ENCODE results near the gene MPDZ. TPM values are rescaled to one million over a fixed set of nuclear protein-coding genes. Genes with fewer than 3 reads are reported as not detected.

MPDZ gene
- total RNA-seq, 1 experiment from 2014 or later, result 0.12 TPM

DNA sequence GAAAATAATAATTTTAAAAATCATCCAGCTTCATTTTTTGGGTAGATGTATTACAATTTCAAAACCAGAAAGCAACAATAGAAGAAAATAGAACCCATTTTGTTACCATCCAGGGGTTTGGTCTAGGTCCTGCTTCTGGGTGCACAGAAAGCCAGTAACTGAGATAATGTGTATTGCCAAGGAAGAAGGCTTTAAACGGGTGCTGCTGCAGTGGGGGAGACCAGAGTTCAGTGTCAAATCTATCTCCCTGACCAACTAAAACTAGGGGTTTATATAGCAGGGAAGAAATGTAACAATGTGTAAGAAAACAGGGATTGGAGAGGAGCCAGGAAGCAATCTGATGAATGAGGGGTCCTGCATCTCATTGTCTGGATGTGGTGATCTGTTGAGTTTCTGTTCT lies 17.5 kb upstream of the MPDZ start:
- RAD21 ChIA-PET (ENCODE audit: low non-redundant PET in 1 of 2, low total read pairs in 2 of 2, uncharacterized antibody in 2 of 2, unreplicated experiment in 2 of 2), result no interaction called here

DNA sequence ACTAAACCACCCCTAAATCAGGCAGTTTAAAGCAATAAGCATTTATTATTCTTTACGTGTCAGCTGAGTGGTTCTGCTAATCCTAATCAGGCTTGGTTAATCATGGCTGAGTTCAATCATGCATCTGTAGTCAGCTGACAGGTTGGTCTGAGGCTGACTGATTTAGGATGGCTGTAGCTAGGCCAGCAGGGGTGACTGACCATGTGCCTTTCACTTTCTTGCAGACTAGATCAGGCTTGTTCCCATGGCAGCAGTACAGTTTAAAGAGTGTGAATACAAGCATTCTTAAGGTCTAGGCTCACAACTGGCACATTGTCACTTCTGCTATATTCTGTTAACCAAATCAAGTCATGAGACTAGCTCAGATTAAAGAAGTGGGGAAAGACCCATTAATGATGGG lies 16.1 kb upstream of the MPDZ start:
- Histone ChIP-seq H3K27me3 (ENCODE audit: insufficient read depth, low read length) (no peaks in the 10 kb centered on the region), H3K79me2 (ENCODE audit: insufficient read depth, low read length) (no peaks in the 10 kb centered on the region), H3K4me2 (ENCODE audit: low read length) (no peak overlapping the region), H3K9me2 (ENCODE audit: insufficient read depth) (no peaks in the 10 kb centered on the region), H3K4me1 (ENCODE audit: control insufficient read depth in 1 of 2, insufficient read depth in 2 of 2, low read length in 2 of 2) (no peaks in the 10 kb centered on the region), H3K4me3 (replicated peaks in 1 of 2; ENCODE audit: low read depth in 1 of 2, low read length in 2 of 2) (no peak overlapping the region), H3K9ac (ENCODE audit: low read length) (no peak overlapping the region), H3K9me3 (ENCODE audit: control insufficient read depth in 1 of 2, insufficient read depth in 1 of 2, low read depth in 1 of 2, low read length in 2 of 2) (no peaks in the 10 kb centered on the region), H4K20me1 (ENCODE audit: insufficient read depth) (no peaks in the 10 kb centered on the region), H3K27ac (ENCODE audit: low read depth, low read length) (no peak overlapping the region), H2AFZ (ENCODE audit: low read depth, low read length, poor library complexity, severe bottlenecking) (no peak overlapping the region), H3K36me3 (ENCODE audit: control insufficient read depth in 1 of 2, insufficient read depth in 2 of 2, low read length in 2 of 2) (no peaks in the 10 kb centered on the region)
- no TSS peak for BruUV-seq (replicated peaks)
- ATAC-seq, result no peak
- intact Hi-C loops (cut with micrococcal nuclease), result no loop called here
- DNase-seq (ENCODE audit: low read depth, low spot score), result no peak
- ChIA-PET CTCF (no interaction called here), RAD21 (ENCODE audit: low non-redundant PET in 1 of 2, low total read pairs in 2 of 2, uncharacterized antibody in 2 of 2, unreplicated experiment in 2 of 2) (no interaction called here), POLR2A (no interaction called here)
- TF ChIP-seq FOSL1 (IDR thresholded peaks at IDR 0.05; ENCODE audit: low read depth), result no peak
- TF ChIP-seq CEBPB (IDR thresholded peaks at IDR 0.05; ENCODE audit: low read depth), result no peak
- TF ChIP-seq, protein P1, sequence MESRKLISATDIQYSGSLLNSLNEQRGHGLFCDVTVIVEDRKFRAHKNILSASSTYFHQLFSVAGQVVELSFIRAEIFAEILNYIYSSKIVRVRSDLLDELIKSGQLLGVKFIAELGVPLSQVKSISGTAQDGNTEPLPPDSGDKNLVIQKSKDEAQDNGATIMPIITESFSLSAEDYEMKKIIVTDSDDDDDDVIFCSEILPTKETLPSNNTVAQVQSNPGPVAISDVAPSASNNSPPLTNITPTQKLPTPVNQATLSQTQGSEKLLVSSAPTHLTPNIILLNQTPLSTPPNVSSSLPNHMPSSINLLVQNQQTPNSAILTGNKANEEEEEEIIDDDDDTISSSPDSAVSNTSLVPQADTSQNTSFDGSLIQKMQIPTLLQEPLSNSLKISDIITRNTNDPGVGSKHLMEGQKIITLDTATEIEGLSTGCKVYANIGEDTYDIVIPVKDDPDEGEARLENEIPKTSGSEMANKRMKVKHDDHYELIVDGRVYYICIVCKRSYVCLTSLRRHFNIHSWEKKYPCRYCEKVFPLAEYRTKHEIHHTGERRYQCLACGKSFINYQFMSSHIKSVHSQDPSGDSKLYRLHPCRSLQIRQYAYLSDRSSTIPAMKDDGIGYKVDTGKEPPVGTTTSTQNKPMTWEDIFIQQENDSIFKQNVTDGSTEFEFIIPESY (IDR thresholded peaks at IDR 0.05; ENCODE audit: extremely low read depth, insufficient replicate concordance, low read length), result no peak
- TF ChIP-seq SRF (IDR thresholded peaks at IDR 0.05; ENCODE audit: low read depth), result no peak
- TF ChIP-seq TCF7L2 (IDR thresholded peaks at IDR 0.05; ENCODE audit: borderline replicate concordance, extremely low read depth, insufficient read depth, insufficient read length), result no peak
- no peak for TF ChIP-seq ZFX (IDR thresholded peaks at IDR 0.05)
- TF ChIP-seq, protein P2, sequence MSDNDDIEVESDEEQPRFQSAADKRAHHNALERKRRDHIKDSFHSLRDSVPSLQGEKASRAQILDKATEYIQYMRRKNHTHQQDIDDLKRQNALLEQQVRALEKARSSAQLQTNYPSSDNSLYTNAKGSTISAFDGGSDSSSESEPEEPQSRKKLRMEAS (IDR thresholded peaks at IDR 0.05), result no peak

More for the DNA sequence above, 17.5 kb upstream of the MPDZ start:
- H3K9me2 ChIP-seq (ENCODE audit: insufficient read depth), result no peaks in the 10 kb centered on the region
- ATAC-seq (no peak), DNase-seq (ENCODE audit: low read depth, low spot score) (no peak)
- intact Hi-C loops (cut with micrococcal nuclease), result no loop called here
- no peak overlapping the region for H3K4me2 ChIP-seq (ENCODE audit: low read length)
- TF ChIP-seq RAD21 (IDR thresholded peaks at IDR 0.05; ENCODE audit: low read depth) (no peak), ZFX (IDR thresholded peaks at IDR 0.05) (no peak), SRF (IDR thresholded peaks at IDR 0.05; ENCODE audit: low read depth) (no peak), CBX3 (IDR thresholded peaks at IDR 0.05; ENCODE audit: low read depth) (no peak), YY1 (IDR thresholded peaks at IDR 0.05; ENCODE audit: extremely low read depth, insufficient replicate concordance, low read depth, low read length) (no peak), SIN3A (IDR thresholded peaks at IDR 0.05; ENCODE audit: low read depth) (no peak), SP1 (IDR thresholded peaks at IDR 0.05; ENCODE audit: low read depth) (no peak), POLR2AphosphoS5 (IDR thresholded peaks at IDR 0.05; ENCODE audit: low read depth, low read length) (no peak)
- TF ChIP-seq, protein P1 (IDR thresholded peaks at IDR 0.05; ENCODE audit: extremely low read depth, insufficient replicate concordance, low read length), result no peak
- no peaks in the 10 kb centered on the region for H3K27me3 ChIP-seq (ENCODE audit: insufficient read depth, low read length)
- no peaks in the 10 kb centered on the region for H3K79me2 ChIP-seq (ENCODE audit: insufficient read depth, low read length)
- no peaks in the 10 kb centered on the region for H3K36me3 ChIP-seq (ENCODE audit: control insufficient read depth in 1 of 2, insufficient read depth in 2 of 2, low read length in 2 of 2)
- no peaks in the 10 kb centered on the region for H3K4me1 ChIP-seq (ENCODE audit: control insufficient read depth in 1 of 2, insufficient read depth in 2 of 2, low read length in 2 of 2)
- H3K9ac ChIP-seq (ENCODE audit: low read length), result no peak overlapping the region
- CTCF ChIA-PET, result no interaction called here
- no TSS peak for BruUV-seq (replicated peaks)
- POLR2A ChIA-PET, result no interaction called here
- H2AFZ ChIP-seq (ENCODE audit: low read depth, low read length, poor library complexity, severe bottlenecking), result no peak overlapping the region
- no peak overlapping the region for H3K4me3 ChIP-seq (replicated peaks in 1 of 2; ENCODE audit: low read depth in 1 of 2, low read length in 2 of 2)
- no peak overlapping the region for H3K27ac ChIP-seq (ENCODE audit: low read depth, low read length)
- H4K20me1 ChIP-seq (ENCODE audit: insufficient read depth), result no peaks in the 10 kb centered on the region
- no peaks in the 10 kb centered on the region for H3K9me3 ChIP-seq (ENCODE audit: control insufficient read depth in 1 of 2, insufficient read depth in 1 of 2, low read depth in 1 of 2, low read length in 2 of 2)

All from HCT116 (cell line).